ENCODE results near the gene MTHFSD.

DNA sequence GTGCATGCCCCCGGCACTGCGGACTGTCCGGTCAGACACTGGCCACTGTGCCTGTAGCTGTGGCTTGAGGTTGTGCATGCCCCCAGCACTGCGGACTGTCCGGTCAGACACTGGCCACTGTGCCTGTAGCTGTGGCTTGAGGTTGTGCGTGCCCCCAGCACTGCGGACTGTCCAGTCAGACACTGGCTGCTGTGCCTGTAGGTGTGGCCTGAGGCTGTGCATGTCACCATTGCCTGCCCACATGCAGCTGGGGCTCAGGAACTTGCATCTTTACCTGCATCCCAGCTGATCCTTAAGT is 5.2 kb downstream of the MTHFSD start:
- no peak for TF ChIP-seq BHLHE40 (IDR thresholded peaks at IDR 0.05; ENCODE audit: borderline replicate concordance)
- no peak for TF ChIP-seq ZNF384 (IDR thresholded peaks at IDR 0.05)
- TF ChIP-seq ELF4 (IDR thresholded peaks at IDR 0.05): no peak
- TF ChIP-seq FOXM1 (IDR thresholded peaks at IDR 0.05; ENCODE audit: borderline replicate concordance): no peak
